ENCODE results near the gene GPT2. TPM values are rescaled to one million over a fixed set of nuclear protein-coding genes. Genes with fewer than 3 reads are reported as not detected.

GPT2 gene
- total RNA-seq, 1 donor = 15.6 TPM

DNA sequence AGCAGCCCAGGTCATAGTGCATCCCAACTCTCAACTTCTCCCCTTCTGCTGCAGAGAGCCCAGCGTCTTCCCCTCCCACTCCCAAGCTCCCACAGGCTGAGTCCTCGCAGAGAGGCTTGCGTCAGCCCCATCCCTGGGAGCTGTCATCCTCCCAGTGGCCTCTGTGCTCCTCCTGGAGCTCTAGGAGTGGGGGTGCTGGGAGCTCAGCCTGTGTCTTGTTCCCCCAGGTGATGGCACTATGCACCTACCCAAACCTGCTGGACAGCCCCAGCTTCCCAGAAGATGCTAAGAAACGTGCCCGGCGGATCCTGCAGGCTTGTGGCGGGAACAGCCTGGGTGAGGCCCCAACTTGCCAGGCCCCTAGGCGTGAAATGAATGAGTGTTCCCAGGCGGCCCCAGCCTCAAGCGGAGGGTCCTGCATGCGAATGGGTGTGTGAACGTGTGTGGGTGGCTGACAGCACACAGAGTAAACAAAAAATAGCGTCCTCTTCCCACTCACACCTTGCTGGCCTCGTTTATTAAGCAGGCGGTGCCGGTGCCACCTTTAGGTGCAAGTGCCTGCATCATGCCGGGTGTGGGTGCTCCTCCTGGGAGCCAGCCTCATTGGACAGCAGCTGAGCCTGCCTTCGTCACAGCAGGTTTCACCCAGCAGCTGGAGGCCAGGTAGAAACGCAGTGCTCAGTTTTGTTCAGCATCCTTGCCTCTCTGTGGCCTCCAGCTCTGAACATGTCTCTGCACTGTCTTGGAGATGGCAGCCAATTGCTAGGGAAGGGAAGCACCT is 16.5 kb downstream of the GPT2 start:
- no peaks in the 10 kb centered on the region for H4K20me1 ChIP-seq (ENCODE audit: insufficient read depth, low read length)

DNA sequence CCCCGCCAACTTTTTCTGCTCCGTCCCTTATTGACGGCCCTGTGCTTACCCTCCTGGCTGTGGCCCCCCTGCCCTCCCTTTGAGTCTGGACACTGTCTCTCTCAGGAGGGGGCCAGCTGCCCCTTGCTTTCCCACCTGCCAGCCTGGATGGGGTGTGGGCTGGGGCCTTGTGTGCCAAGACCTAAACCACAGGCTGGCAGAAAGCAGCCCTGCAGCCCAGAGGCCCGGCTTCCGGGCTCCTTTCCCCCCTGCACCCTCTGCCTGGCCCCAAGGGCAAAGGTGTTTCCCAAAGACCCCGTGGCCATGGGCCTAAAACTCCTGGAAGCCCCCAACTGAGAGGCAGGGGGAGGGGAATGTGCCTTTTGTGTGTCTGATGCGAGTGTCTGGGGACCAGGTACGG is 17.5 kb downstream of the GPT2 start:
- Histone ChIP-seq H4K20me1 (ENCODE audit: insufficient read depth, low read length) (no peaks in the 10 kb centered on the region), H3K4me3 (ENCODE audit: insufficient read depth, low read length) (no peak overlapping the region), H2AFZ (ENCODE audit: low read length) (no peak overlapping the region), H3K36me3 (ENCODE audit: insufficient read depth, low read length) (no peaks in the 10 kb centered on the region), H3K4me2 (ENCODE audit: insufficient read depth, low read length) (no peak overlapping the region), H3K27ac (ENCODE audit: low read depth, low read length) (no peak overlapping the region), H3K79me2 (ENCODE audit: insufficient read depth, low read length) (no peaks in the 10 kb centered on the region), H3K4me1 (ENCODE audit: insufficient read depth, low read length) (peaks cover 5% of the 10 kb centered on the region), H3K27me3 (ENCODE audit: insufficient read depth, low read length) (no peaks in the 10 kb centered on the region), H3K9me3 (ENCODE audit: low read depth, low read length) (no peaks in the 10 kb centered on the region)
- TF ChIP-seq, protein P1, sequence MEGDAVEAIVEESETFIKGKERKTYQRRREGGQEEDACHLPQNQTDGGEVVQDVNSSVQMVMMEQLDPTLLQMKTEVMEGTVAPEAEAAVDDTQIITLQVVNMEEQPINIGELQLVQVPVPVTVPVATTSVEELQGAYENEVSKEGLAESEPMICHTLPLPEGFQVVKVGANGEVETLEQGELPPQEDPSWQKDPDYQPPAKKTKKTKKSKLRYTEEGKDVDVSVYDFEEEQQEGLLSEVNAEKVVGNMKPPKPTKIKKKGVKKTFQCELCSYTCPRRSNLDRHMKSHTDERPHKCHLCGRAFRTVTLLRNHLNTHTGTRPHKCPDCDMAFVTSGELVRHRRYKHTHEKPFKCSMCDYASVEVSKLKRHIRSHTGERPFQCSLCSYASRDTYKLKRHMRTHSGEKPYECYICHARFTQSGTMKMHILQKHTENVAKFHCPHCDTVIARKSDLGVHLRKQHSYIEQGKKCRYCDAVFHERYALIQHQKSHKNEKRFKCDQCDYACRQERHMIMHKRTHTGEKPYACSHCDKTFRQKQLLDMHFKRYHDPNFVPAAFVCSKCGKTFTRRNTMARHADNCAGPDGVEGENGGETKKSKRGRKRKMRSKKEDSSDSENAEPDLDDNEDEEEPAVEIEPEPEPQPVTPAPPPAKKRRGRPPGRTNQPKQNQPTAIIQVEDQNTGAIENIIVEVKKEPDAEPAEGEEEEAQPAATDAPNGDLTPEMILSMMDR (IDR thresholded peaks at IDR 0.05; ENCODE audit: extremely low read depth, low read depth, low read length) = no peak
- DNase-seq (ENCODE audit: insufficient read length, low spot score, missing footprints) = no peak

More for the DNA sequence above, 16.5 kb downstream of the GPT2 start:
- H3K27ac ChIP-seq (ENCODE audit: low read depth, low read length) = no peak overlapping the region
- H2AFZ ChIP-seq (ENCODE audit: low read length) = no peak overlapping the region
- H3K79me2 ChIP-seq (ENCODE audit: insufficient read depth, low read length) = no peaks in the 10 kb centered on the region
- H3K9me3 ChIP-seq (ENCODE audit: low read depth, low read length) = no peaks in the 10 kb centered on the region
- no peaks in the 10 kb centered on the region for H3K36me3 ChIP-seq (ENCODE audit: insufficient read depth, low read length)
- H3K4me1 ChIP-seq (ENCODE audit: insufficient read depth, low read length) = peaks cover 8% of the 10 kb centered on the region
- H3K27me3 ChIP-seq (ENCODE audit: insufficient read depth, low read length) = no peaks in the 10 kb centered on the region
- no peak for DNase-seq (ENCODE audit: insufficient read length, low spot score, missing footprints)
- TF ChIP-seq, protein P1 (IDR thresholded peaks at IDR 0.05; ENCODE audit: extremely low read depth, low read depth, low read length) = no peak
- H3K4me3 ChIP-seq (ENCODE audit: insufficient read depth, low read length) = no peak overlapping the region
- H3K4me2 ChIP-seq (ENCODE audit: insufficient read depth, low read length) = no peak overlapping the region

- no peak overlapping the region for H3K4me3 ChIP-seq (ENCODE audit: insufficient read depth, low read length)
- no peak overlapping the region for H3K4me2 ChIP-seq (ENCODE audit: insufficient read depth, low read length)
- no peak for DNase-seq (ENCODE audit: insufficient read length, low spot score, missing footprints)
- no peaks in the 10 kb centered on the region for H3K79me2 ChIP-seq (ENCODE audit: insufficient read depth, low read length)
- H2AFZ ChIP-seq (ENCODE audit: low read length) = no peak overlapping the region
- peaks cover 1% of the 10 kb centered on the region for H4K20me1 ChIP-seq (ENCODE audit: insufficient read depth, low read length)
- no peaks in the 10 kb centered on the region for H3K9me3 ChIP-seq (ENCODE audit: low read depth, low read length)
- H3K36me3 ChIP-seq (ENCODE audit: insufficient read depth, low read length) = no peaks in the 10 kb centered on the region
- H3K4me1 ChIP-seq (ENCODE audit: insufficient read depth, low read length) = peaks cover 5% of the 10 kb centered on the region
- TF ChIP-seq, protein P1 (IDR thresholded peaks at IDR 0.05; ENCODE audit: extremely low read depth, low read depth, low read length) = no peak
- H3K27me3 ChIP-seq (ENCODE audit: insufficient read depth, low read length) = no peaks in the 10 kb centered on the region
- no peak overlapping the region for H3K27ac ChIP-seq (ENCODE audit: low read depth, low read length)
These were observed 19.2 kb downstream of the GPT2 start for GRCh38 chr16:46903255-46903905.

GRCh38 chr16:46904471-46904870 is 20.3 kb downstream of the GPT2 start:
- H3K36me3 ChIP-seq (ENCODE audit: insufficient read depth, low read length) = peaks cover 3% of the 10 kb centered on the region
- H3K27ac ChIP-seq (ENCODE audit: low read depth, low read length) = no peak overlapping the region
- no peak for DNase-seq (ENCODE audit: insufficient read length, low spot score, missing footprints)

More at GRCh38 chr16:46904471-46904870, 20.3 kb downstream of the GPT2 start:
- H3K4me3 ChIP-seq (ENCODE audit: insufficient read depth, low read length) = no peak overlapping the region
- TF ChIP-seq, protein P1 (IDR thresholded peaks at IDR 0.05; ENCODE audit: extremely low read depth, low read depth, low read length) = no peak
- no peak overlapping the region for H3K4me2 ChIP-seq (ENCODE audit: insufficient read depth, low read length)
- H4K20me1 ChIP-seq (ENCODE audit: insufficient read depth, low read length) = peaks cover 3% of the 10 kb centered on the region
- H3K9me3 ChIP-seq (ENCODE audit: low read depth, low read length) = no peaks in the 10 kb centered on the region
- no peak overlapping the region for H2AFZ ChIP-seq (ENCODE audit: low read length)
- no peaks in the 10 kb centered on the region for H3K79me2 ChIP-seq (ENCODE audit: insufficient read depth, low read length)
- H3K4me1 ChIP-seq (ENCODE audit: insufficient read depth, low read length) = peaks cover 2% of the 10 kb centered on the region
- no peaks in the 10 kb centered on the region for H3K27me3 ChIP-seq (ENCODE audit: insufficient read depth, low read length)

Measured in osteoblast (primary cell).